ENCODE data around the gene OR2AG2. TPM values are rescaled to one million over a fixed set of nuclear protein-coding genes. Genes with fewer than 3 reads are reported as not detected.

OR2AG2 gene
- total and polyA plus RNA-seq, 9 of the 15 experiments (the other 6 are each of a cell fraction or from before 2014, with no cell fraction given), result 0.15 to 0.91 (median 0.55) TPM

DNA sequence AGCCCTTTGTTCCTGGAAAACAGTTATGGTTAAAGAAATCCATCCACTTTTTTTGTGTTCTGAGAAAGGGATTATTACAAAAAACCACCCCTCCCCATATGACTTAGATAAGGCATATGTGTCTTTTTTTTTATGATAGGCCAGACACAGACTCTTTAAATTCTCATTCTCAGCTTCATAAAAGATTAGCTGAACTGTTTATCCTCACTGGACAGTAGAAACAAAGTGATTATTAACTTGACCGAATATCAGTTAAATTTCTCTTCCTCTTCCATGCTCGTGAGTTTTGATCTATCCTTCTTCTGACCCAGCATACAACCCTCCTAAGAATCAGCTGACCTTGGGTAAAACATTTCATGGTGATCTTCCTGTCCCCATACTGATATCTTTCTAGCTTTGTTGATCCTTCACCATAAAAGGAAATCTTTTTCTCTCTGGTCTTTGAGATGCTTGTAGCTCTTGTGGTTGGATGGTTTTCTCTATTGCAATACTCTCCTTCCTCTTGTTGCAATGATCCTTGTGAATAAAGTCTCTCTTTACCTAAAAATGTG, 26.2 kb downstream of the OR2AG2 start (continued):
- TF ChIP-seq NONO (IDR thresholded peaks at IDR 0.05; ENCODE audit: low read depth in 2 of 2, low read length in 1 of 2) (no peak), NR2C1 (IDR thresholded peaks at IDR 0.05) (no peak), NR2C1 (tag; IDR thresholded peaks at IDR 0.05) (no peak), EGR1 (conservative IDR thresholded peaks at IDR 0.05) (no peak), ATF1 (CRISPR knock-in tag; IDR thresholded peaks at IDR 0.05) (no peak), ATF1 (tag; IDR thresholded peaks at IDR 0.05) (no peak), TBL1XR1 (IDR thresholded peaks at IDR 0.05; ENCODE audit: low read length in 2 of 2) (no peak), ZNF57 (CRISPR knock-in tag; IDR thresholded peaks at IDR 0.05) (no peak), SMAD1 (IDR thresholded peaks at IDR 0.05; ENCODE audit: low read depth, low read length, partially characterized antibody) (no peak), MEIS2 (IDR thresholded peaks at IDR 0.05; ENCODE audit: partially characterized antibody) (peak; percentile 2), ZFP1 (CRISPR knock-in tag; IDR thresholded peaks at IDR 0.05) (no peak), KLF6 (CRISPR knock-in tag; IDR thresholded peaks at IDR 0.05; ENCODE audit: borderline replicate concordance) (no peak), CREBBP (IDR thresholded peaks at IDR 0.05; ENCODE audit: low read depth, low read length) (no peak), ZNF384 (IDR thresholded peaks at IDR 0.05; ENCODE audit: low read depth, low read length) (peak; percentile 66; the same call in 1 of the 2 replicates), GABPA (tag; conservative IDR thresholded peaks at IDR 0.05; ENCODE audit: low read depth) (0 out of 2 replicates have a peak, but pooled peaks have one; percentile 14), DNMT1 (IDR thresholded peaks at IDR 0.05) (no peak), SMARCB1 (IDR thresholded peaks at IDR 0.05; ENCODE audit: insufficient read length, low read depth) (no peak), NRF1 (conservative IDR thresholded peaks at IDR 0.05 in 1 of 2, IDR thresholded peaks at IDR 0.05 in 1 of 2) (peak in 1 of 2 experiments; percentile 11; a peak in 1 of 4 replicates), MAFK (IDR thresholded peaks at IDR 0.05; ENCODE audit: low read length) (0 out of 2 replicates have a peak, but pooled peaks have one; percentile 19), ZEB2 (IDR thresholded peaks at IDR 0.05) (0 out of 2 replicates have a peak, but pooled peaks have one; percentile 8), ZNF347 (CRISPR knock-in tag; IDR thresholded peaks at IDR 0.05; ENCODE audit: low read depth) (no peak), ZNF174 (CRISPR knock-in tag; IDR thresholded peaks at IDR 0.05) (no peak), TEAD1 (CRISPR knock-in tag; IDR thresholded peaks at IDR 0.05) (no peak), CEBPG (CRISPR knock-in tag; IDR thresholded peaks at IDR 0.05) (no peak), CEBPG (tag; conservative IDR thresholded peaks at IDR 0.05 in 1 of 2, IDR thresholded peaks at IDR 0.05 in 1 of 2) (peak; percentile 23 to 69; a peak in 2 of 4 replicates), EP400 (IDR thresholded peaks at IDR 0.05) (0 out of 2 replicates have a peak, but pooled peaks have one; percentile 27)
- TF ChIP-seq, protein P1, sequence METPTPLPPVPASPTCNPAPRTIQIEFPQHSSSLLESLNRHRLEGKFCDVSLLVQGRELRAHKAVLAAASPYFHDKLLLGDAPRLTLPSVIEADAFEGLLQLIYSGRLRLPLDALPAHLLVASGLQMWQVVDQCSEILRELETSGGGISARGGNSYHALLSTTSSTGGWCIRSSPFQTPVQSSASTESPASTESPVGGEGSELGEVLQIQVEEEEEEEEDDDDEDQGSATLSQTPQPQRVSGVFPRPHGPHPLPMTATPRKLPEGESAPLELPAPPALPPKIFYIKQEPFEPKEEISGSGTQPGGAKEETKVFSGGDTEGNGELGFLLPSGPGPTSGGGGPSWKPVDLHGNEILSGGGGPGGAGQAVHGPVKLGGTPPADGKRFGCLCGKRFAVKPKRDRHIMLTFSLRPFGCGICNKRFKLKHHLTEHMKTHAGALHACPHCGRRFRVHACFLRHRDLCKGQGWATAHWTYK (CRISPR knock-in tag; IDR thresholded peaks at IDR 0.05), result 0 out of 2 replicates have a peak, but pooled peaks have one; percentile 26
- TF ChIP-seq, protein P2, sequence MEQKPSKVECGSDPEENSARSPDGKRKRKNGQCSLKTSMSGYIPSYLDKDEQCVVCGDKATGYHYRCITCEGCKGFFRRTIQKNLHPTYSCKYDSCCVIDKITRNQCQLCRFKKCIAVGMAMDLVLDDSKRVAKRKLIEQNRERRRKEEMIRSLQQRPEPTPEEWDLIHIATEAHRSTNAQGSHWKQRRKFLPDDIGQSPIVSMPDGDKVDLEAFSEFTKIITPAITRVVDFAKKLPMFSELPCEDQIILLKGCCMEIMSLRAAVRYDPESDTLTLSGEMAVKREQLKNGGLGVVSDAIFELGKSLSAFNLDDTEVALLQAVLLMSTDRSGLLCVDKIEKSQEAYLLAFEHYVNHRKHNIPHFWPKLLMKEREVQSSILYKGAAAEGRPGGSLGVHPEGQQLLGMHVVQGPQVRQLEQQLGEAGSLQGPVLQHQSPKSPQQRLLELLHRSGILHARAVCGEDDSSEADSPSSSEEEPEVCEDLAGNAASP (IDR thresholded peaks at IDR 0.05), result no peak
- TF ChIP-seq, protein P3, sequence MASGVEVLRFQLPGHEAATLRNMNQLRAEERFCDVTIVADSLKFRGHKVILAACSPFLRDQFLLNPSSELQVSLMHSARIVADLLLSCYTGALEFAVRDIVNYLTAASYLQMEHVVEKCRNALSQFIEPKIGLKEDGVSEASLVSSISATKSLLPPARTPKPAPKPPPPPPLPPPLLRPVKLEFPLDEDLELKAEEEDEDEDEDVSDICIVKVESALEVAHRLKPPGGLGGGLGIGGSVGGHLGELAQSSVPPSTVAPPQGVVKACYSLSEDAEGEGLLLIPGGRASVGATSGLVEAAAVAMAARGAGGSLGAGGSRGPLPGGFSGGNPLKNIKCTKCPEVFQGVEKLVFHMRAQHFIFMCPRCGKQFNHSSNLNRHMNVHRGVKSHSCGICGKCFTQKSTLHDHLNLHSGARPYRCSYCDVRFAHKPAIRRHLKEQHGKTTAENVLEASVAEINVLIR (CRISPR knock-in tag; IDR thresholded peaks at IDR 0.05), result no peak

All from K562 (cell line).